Tibial nerve (tissue), 3 donors: ENCODE data around the gene TYMP.

Experiments
- CTCF ChIP-seq, 5 experiments: fragments of 200-600 bp in 3 of 5; fragments of 450-650 bp in 2 of 5; sonication (generic) in 3 of 5; IDR thresholded peaks; one replicate each; pipeline ENCODE4 v1.5.1; 2016 to 2019; ENCODE audit warnings: antibody characterized with exemption in 5 of 5, mild to moderate bottlenecking in 3 of 5, moderate library complexity in 2 of 5
- POLR2A ChIP-seq, 2 donors: fragments of 450-650 bp; IDR thresholded peaks; one replicate each; pipeline ENCODE4 v1.6.1; 2017; ENCODE audit warnings: antibody characterized with exemption in 2 of 2, mild to moderate bottlenecking in 2 of 2, moderate library complexity in 2 of 2

GRCh38 chr22:50525104-50525857 lies 4.5 kb downstream of the TYMP start, which contains the start of gene SCO2:
- TF ChIP-seq CTCF (IDR thresholded peaks at IDR 0.05) (peak in 3 of 5 experiments; percentile 52 to 68 (median 54)), POLR2A (IDR thresholded peaks at IDR 0.05) (peak; percentile 28 to 76)
